DMS53 (cell line): ENCODE measurements around the gene ZNF385D.

Source experiments
- DNase-seq: peaks from one replicate; lab custom pipeline; 2025; lab: John Stamatoyannopoulos, UW

ZNF385D gene

DNA sequence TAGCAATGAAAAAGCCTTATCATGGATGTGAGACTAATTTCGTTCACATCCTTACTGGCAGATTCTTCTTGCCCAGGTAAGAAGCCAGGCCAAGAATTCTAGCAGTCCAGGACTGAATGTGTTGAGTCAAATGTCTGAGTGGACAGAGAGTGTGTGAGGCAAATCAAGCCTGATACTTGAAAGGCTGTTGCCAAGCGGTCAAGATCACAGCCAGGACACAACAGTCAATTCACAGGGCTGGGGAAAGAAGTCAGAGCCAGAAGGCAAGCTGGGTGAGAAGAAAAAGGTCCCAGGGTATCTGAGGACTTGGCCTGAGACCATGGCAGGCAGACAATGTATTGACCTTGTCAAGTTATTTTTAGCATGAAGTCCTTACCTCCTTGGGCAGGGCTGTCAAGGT, 301.3 kb downstream of the ZNF385D start:
- DNase-seq = no peak

DNA sequence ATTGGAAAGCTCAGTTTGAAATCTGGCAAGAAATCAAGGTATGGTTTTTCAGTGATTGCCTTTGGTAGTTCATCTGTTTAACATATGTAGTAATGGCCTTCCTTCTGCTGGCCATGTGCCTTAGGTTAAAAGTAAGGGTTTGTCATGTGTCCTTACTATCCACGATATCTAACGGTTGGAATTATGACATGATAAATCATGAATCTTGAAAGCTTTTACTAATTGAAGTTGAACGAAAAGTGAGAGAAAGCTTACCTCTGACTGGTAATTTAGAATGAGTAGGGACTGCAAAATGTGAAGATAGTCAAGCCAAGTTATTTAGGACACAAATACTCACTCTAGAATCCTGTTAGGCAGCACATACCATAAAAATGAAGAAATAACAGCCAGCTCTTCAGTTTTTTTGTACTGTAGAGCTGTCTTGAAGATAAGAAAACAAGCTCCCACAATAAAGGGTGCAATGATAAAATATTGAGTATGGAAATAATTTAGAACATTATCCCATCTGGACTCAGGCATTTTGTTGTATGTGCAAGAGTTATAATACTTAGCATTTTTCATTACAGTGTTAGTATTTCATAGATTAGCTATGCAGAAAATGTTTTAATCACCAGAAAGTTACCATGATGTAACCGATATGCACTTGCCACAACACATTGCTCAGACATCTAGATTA, 303.4 kb downstream of the ZNF385D start:
- DNase-seq = no peak

DNA sequence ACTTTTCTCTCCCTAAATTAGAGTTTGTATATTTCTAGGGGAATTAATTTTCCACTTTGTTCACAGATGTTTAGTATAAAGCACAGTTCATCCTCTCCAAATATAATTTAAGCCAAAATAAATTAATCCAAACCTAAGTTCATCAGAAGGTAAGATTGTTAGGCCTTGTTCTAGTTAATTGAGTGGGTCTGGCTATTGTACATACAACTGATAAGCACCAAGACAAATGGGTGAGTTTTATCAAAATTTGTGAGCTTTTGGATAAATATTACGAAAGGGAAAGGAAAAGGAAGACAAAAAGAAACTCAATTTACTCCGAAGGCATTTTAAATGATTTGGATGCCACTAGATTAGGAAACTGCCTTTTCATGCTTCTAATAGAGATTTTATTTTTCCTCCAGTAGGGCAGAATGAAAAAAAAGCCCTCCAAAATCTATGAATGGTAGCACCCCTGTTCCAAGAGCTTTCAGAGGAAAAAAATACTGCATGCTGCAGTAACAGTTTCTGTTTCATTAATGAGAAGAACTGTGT, 304.0 kb downstream of the ZNF385D start:
- no peak for DNase-seq

DNA sequence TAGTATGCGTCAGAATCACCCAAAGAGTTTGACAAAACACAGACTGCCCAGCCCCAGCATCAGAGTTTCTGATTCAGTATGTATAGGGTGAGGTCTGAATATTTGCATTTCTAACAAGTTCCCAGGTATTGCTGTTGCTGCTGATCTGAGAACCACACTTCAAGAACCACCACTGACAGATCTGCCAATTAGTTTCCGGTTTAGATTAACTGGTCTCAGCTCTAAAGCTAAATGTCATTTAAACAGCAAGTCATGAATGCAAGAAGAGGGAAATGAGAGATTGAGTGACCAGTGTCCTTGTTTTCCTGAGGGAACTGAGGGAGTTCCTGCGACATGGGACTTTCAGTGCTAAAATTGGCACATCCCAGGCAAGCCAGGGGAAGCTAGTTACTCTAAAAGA, 305.0 kb downstream of the ZNF385D start:
- no peak for DNase-seq

DNA sequence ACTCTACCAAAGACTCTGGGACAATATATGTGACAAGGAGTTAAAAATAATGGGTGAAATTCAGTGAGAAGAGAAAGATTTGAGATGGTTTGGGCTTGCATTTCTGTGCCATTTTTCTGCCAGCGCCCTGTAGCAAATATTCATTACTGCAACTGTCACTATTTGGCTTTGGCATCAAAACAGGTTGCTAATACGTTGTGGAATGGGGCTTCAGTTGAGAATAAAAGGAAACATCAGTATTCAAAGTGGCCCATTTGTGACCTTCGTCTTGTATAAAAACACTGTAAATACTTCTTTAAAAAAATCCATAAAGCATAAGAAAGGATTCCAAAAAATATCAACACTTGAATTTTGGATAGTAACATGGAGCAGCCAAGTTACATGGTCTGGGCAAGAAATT, 309.2 kb downstream of the ZNF385D start:
- DNase-seq = no peak

DNA sequence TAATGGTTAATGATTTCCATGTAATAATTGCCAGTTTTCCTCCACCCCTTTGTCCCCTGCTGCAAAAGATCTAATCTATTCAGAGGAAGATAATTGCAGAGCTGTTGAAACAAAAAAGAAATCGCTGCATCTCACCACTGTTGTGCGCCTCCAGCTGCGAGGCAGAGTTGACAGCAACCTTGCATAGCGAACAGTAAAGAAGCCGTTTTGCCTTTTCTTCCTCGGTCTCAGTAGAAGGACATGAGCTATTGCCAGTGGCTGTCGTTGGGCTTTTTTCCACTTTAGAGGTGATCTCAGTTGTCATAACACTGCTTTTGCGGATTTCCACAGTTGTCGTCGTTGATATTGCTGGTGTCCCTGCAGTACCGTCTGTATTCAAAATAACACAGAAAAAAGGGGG, 314.2 kb downstream of the ZNF385D start:
- no peak for DNase-seq

DNA sequence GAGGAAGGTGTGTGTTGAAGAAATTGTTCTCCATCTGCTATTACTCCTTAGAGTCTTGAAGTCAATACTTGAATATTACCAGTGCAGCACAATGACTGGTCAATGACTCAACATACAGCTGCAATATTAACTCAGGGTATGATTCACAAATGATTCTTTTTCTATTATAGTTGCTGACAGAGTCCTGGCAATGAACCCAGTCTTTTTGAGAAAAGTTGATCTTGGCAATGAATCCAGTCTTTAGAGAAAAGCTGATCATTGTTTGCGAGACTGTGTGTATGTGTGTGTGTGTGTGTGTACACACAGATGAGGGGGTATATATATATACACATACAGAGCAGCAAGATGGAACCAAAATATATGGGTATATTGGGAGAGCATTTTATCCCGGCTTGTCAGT, 315.1 kb downstream of the ZNF385D start:
- peak; percentile 0 for DNase-seq

DNA sequence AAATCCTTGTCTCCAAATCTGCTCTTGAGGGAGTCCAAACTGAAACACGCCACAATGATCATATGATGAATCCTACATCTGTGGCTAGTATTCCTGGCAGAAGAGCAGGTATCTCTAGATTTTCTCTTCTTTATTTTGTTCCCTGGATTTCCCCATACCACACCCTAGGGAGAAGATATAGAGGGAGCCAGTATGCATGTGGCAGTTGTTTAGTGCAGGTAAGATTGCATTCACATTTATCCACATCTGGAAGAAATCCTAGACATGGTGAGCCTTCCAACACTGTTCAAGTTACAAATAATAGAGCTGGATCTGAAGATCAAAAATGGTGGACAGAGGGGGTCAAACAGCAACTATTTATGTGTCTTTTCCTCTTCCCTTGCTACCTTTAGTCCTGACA, 316.7 kb downstream of the ZNF385D start:
- no peak for DNase-seq

DNA sequence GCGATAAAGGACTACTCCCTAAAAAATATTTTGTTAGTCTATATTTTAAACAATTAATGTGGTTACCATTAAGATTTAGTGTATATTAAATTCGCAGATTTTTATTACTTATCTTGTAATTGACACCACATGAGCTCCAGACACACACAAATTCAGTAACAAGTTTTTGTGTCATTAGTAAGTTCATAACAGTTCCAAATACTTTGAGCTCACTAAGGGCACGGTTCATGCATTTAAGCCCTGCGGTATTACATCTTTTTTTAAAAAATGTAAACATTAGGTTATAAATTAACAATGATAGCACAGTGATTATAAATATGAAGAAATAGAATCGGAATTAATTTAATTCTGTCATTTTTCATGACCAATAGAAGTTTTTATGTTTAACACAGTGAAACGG, 317.3 kb downstream of the ZNF385D start:
- DNase-seq = no peak

DNA sequence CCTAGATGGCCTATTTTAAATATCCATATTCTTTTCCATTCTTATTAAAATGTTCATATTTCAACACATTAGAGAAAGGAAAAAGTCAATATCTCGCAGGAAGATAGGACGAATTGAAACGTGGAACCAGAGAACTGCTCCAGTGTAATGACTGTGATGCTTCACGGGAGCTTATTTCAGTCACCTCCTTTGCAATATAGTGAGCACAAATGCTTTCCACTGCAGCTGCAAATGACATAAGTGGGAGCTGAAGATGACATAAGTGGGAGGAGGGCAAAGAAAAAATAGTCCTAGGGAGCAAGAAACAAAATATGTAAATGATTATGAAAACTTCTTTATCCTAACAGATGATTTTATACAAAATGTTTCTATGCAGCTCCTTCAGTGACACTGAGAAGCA, 324.1 kb downstream of the ZNF385D start:
- no peak for DNase-seq

DNA sequence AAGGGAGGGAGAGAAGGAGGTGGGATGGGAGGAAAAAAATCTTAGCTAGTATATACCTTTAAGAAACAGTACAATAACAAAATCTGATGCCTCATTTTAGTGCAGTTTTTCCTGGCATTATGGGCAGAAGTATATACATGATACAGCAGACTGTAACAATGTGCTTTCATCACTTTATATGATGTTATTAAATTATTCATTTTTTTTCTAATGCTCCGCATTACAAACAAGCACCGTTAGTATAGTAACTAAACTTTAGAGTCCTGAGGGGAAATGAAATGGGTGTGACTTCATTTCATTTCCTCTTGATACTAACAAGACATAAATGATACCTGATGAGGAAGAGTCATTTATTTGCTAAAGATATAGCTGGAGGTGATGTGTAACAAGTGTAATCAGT, 325.3 kb downstream of the ZNF385D start:
- DNase-seq = peak; percentile 6

DNA sequence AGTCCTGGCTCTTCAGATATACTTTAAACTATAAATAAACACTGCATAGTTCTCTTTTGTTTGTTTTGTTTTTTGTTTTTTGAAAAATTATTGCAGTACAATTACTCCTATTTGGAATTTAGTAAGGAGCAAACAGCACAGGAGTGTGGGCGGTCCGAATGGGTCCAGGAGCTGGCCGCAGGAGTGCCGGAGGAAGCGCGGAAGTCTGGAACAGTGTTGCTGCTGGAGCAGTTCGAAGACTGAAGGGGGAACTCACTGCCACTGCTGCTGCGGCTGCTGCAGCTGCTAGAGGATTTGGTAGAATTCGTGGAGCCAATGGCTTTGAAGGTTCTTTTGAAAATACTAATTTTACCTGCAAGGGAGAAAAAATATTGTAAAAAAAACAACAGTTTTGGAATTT, 329.9 kb downstream of the ZNF385D start:
- DNase-seq = no peak

DNA sequence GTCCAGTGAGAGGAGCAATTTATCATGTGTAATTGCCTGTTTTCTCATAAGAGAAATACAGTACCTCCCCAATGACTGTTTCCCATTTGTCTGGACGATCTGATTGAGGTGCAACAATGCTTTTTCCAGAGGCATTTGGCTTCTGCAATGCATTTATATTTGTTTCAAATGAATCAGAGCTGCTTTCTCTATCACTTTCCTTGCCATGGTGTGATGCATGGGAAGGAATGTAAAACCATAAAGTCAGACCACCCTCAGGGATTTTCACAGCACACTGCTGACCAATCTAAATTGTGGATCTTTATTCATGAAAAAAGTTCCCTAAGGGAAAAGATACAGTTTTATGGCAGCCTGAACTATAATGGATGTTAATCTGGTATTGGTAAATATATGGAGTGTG, 333.0 kb downstream of the ZNF385D start:
- DNase-seq = no peak

DNA sequence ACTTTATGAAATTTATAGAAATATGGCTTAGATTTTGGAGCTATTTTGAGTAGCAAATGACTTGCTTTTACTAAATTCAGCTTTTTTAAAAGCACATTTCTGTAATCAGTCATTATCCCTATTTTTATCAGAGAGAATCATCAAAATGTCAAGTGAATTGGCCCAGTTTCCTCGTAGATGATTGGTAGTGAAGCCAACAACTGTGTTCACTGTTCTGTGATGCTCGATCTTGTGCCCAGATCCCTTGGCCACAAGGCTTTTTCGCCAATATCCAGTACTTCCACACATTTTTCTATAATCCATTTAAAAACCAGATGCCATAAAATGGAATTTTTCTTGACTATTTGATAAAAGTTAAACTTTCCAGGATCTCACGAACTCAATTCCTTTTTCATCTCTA, 336.5 kb downstream of the ZNF385D start:
- DNase-seq = no peak

DNA sequence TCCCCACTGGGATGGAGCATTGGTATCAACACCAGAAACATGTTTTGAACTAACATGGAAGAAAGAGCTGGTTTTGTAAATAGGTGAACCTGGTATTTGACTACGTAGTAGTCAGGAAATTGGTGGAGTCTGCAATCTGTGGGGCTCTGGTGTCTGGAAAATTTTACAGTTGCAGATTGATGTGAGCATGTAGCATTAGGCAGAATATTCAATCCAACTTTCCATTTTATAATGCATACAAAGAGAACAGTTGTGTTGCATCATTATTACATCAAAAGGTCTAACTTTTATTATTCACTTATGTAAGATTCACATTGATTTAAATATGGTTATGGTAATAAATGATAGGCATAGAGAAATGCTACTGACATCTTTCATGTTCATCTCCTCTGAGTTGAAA, 340.0 kb downstream of the ZNF385D start:
- no peak for DNase-seq

DNA sequence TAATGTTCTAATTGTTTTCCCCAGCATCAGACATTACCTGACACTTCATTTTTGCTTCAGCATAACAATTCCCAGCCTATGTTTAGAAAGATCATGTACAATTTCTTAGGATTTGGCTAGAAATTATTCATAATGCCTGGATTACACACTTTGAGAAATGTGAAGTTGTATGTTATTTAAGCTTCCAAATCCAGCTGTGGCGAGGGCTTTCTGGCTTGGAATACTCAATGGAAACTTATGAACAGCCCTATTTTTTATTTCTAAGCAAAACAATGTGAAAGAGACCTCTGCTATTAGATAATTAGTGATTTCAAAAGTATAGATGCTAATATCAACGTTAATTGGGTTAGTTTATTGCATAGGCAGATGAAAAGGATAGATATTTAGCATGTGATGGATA, 341.6 kb downstream of the ZNF385D start:
- DNase-seq = no peak

DNA sequence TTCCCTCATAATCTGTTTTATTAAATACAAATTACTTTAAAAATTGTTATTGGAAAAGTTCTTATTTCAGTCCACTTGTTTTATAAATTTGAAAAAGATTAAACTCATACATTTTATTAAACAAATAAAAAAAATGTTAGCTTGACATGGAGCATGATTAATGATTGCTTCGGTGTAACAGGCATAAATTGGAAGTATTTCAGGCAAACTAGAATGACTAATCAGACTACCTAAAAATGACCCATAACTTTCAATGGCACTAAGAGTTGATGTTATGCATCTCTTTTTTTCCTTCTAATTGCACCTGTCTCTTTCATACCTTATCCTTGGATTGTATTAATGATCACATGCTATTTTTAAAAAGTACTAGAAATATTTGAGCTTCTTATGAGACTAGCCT, 343.3 kb downstream of the ZNF385D start:
- no peak for DNase-seq

DNA sequence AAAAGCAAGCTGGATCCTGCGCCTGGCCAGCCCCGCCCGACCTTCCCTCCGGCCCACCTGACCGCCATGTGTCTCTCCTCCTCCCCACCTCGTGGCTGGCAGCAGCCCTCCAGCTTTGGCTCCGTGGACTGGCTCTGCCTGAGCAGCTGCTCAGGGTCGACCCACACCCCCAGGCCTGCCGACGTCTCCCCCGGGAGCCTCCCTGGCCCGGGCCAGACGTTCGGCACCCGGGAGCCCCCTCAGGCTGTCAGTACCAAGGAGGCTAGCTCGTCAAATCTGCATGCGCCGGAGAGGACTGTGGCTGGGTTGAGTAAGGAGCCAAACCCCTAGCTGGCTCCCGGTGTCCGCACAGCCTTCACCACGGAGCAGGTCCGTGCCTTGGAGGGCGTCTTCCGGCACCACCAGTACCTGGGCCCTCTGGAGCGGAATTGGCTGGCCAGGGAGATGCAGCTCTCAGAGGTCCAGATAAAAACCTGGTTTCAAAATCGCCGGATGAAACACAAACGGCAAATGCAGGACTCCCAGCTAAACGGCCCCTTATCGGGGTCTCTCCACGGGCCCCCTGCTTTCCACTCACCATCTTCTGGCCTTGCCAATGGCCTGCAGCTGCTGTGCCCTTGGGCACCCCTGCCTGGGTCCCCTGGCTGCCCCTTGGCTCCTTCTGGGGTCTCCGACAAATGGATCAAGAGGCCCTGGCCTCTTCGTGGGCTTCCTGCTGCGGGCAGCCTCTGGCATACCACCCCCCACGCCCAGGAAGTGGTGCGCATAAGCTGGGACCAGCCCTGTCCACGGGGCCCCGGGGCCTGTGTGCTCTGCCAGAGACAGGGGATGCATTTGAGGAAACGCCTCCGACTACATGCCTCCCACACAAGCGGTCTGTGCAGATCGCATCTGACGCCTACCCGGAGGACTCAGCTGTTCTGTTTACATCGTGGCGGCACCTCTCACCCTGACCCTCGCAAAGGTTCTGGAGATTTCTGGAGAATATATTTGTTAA, 345.0 kb downstream of the ZNF385D start:
- DNase-seq = no peak

DNA sequence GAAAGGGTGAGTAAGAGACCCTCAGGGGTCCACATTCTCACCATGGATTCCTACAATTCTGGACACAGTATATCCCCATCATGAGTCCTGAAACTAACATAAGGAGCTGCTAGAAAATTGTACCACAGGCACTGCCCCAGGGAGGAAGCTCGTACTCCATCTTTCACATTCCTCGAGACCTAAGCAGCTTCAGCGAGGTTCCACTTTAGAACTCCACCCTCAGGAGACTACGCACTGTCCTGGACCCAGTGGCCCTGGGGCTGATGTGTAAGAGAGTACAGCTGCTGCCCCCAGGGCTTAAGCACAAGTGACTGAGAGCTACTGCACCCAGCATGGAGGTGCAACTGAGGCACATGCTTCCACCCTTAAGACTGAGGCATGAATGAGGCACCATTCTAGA, 352.5 kb downstream of the ZNF385D start:
- no peak for DNase-seq

DNA sequence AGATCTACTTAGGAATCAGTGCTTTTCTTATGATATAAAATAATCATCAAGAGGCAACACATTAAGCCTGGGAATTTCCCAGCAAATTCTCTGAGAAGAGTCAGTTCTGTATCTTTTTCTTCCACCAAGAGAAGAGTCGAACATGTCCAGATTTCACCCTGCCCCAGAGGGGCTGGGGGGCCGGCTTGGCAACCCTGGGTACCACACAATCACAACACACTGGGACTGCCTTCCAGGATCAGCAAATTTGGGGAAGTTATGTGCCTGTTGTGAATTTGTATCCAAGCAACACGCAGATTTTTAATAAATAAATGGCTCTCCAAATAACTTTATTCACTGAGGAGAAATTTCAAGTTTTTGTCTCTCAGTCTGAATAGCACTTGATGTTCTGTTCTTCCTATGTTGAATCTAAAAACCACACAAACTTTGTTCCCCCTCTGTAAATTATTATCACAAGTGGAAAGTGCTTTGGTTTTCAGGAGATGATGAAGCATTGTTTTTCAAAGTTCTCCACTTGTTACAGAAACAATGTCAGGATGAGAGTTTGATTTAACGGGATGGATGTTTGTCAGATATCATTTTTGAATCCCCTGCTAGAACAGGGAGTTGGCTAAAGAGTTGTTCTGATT, 357.2 kb downstream of the ZNF385D start:
- no peak for DNase-seq

DNA sequence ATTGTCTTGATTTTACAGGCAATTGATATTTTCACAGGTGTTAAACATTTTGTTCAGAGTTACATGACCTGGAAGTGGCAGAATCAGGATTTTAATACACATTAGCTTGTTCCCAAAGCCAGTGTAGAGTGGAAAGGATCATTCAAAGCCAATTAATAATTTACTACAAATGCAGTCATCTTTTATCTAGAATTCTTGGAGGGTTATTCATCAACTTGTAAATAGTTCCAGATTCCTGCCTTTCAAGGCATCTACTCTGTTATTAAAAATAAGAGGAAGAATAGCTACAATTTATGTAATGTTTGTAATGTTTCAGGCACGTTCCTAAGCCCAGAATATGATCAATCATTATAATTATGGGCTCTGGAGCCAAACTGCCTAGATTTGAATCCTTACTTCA, 358.5 kb downstream of the ZNF385D start:
- DNase-seq = no peak

DNA sequence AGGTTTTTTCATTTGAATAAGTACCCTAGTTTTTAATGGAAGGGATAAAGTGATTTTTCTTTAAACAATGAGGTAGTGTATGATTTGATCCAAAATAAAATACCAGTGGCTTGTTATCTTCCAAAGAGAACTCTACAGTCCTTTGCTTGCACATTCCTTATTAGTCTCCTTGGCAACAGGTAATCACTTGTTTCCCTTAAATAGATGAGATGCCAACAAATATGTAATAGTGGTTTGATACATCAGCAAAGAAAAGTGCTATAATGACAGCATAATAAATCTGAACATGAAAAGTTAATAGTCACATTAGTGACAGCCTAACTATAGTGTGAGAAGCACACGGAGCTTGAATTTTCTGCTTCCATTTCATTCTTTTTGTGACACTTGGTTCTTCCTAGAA, 360.2 kb downstream of the ZNF385D start:
- peak; percentile 0 for DNase-seq

DNA sequence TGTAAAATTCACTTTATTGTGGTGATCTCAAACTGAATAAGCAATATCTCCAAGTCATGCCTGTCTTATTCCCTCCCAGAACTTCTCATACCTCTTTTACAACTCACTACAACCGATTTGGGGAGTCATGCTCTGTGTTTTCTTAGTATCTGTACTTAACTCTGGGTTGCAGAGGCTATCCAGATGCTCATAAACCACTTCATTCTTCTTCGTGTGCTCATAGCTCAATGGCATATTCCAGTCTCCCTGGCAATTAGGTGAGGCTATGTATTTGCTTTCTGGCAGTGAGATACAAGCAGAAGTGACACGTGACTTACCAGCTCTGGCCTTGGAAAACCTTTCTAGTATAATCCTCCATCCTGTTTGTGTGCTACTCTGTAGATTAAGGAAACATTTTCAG, 360.9 kb downstream of the ZNF385D start:
- peak; percentile 77 for DNase-seq
